Skeletal muscle cell (primary cell): ENCODE data around the gene SLC11A2.
"Not testable (repeated sequence)": the region's sequence is repeated elsewhere in the genome, so short reads cannot be mapped to it uniquely, and the experiment has no call there.

Experiments
- DNase-seq: peaks from one replicate; pipeline ENCODE4 v3.0.0-alpha.2; 2010; ENCODE audit warnings: low read depth
- H3K4me3 ChIP-seq: 2 replicates; pipeline ENCODE4 v1.5.1; 2011; ENCODE audit warnings: low read depth, mild to moderate bottlenecking, control low read depth, low read length, moderate library complexity

SLC11A2 gene

DNA sequence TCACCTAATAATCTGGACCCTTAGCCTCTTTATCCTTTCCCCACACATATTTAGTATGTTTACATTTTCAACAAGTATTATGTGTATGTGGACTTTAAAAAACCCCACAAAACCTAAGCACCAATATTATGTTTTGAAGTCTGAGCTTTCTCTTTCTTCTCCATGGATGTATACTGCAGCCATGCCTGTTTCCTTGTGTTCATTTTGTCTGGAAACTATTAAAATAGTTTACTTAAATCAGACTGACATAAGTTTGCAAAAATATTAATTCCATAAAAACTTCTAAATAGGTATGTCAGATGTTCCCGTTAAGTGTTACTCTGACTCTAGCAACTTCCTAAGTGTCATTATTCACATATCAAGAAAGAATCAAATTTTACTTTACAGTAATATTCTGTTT lies 70.9 kb downstream of the SLC11A2 start:
- no peak for DNase-seq
- no peak overlapping the region for H3K4me3 ChIP-seq

DNA sequence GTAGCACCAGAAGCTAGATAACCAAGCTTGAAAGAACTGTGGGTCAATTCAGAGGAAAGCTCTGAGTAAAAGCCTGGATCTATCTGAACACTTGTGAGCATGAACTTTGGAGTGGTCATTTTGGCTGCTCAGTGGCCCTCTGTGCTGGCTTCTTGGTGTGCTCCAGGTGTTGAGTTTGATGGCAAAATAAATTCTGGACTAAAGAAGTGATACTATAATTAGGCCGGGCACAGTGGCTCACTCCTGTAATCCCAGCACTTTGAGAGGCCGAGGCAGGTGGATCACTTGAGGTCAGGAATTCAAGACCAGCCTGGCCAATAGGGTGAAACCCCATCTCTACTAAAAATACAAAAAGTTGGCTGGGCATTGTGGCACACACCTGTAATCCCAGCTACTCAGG lies 71.4 kb downstream of the SLC11A2 start:
- DNase-seq, H3K4me3 ChIP-seq: not testable (repeated sequence)

DNA sequence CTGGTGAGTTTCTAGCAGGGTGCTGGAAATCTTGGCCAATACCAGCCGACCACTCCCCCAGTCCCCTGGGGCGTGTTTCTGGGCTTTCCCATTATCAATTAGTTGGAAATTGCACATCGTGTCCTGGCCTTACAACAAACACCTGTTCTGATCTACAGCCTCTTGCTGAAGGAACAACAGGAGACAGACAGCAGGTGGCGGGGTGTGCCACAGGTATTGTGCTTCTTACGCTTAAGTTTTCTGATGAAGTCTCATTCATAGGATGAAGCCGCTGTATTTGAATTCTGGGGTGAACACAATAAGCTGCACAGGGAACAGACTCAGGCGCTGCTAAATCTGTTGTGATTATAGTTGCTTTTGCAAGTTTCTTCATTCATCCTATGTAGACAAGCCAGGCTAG lies 73.1 kb downstream of the SLC11A2 start:
- no peak overlapping the region for H3K4me3 ChIP-seq
- DNase-seq = no peak

DNA sequence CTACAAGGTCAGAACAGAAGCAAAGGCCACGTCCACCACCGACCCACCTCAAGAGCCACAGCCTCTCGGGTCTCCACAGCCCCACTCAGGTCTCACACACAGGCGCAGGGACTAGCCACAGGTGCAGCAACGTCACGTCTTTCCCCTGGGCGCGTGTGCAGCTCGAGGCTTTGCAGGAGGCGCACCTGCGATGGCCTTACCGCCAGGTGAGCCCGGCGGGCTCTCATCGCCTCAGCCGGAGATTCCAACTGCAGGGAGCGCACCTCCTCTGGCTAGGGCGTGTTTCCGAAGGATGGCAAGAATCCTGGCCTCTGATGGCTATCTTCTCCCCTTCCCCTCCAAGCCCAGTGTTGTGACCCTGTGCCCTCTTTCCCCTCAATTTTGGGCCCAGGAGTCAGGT lies 73.7 kb downstream of the SLC11A2 start, which contains the start of gene HIGD1C:
HIGD1C (plus strand) TSS at position 35 of the 400 bp plus-strand sequence. CDS start 1,455 bp downstream, outside the sequence.
- no peak within 1 kb of the TSS for H3K4me3 ChIP-seq
- DNase-seq = no peak

DNA sequence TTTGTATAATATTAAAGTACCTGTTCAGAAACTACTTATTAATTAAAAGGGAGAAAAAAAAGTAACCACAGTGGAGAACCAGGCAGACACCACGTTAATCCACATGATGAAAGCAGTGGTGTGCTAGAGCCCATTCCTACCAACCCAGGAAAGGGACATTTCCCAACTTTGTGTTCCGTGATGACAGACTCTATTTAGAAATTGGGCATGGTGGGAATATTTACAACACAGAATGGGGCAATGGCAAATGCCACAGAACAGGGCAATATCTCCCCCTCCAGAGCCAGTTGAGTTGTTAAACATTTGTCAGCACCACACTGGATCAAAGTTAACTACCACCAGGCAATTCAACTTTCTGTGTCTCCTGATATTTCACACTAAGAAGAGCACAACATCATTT lies 75.1 kb downstream of the SLC11A2 start:
- no peak for DNase-seq
- no peak overlapping the region for H3K4me3 ChIP-seq

DNA sequence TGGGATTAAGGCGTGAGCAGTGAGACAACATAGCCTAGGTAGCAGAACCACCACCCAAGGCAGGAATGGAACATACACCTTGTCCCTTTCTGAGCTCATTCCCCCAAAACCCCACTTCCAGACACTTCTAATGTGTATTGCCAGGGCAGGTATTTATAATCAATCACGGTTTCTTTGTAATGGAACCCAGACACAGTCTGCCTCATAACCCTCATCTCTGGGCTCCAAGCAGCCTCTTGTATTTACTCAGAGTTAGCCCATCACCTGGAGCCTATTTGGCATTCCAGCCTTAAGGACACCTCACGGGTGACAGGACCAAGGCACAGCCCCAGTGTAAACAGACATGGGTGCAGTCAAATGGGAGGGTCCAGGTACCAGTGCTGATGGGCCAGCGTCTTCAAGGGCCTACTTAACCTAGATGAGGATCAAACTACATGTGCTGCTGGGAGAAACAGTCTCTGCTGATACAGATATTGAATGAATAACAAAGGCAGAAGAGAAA lies 76.3 kb downstream of the SLC11A2 start:
- no peak overlapping the region for H3K4me3 ChIP-seq
- DNase-seq = no peak

DNA sequence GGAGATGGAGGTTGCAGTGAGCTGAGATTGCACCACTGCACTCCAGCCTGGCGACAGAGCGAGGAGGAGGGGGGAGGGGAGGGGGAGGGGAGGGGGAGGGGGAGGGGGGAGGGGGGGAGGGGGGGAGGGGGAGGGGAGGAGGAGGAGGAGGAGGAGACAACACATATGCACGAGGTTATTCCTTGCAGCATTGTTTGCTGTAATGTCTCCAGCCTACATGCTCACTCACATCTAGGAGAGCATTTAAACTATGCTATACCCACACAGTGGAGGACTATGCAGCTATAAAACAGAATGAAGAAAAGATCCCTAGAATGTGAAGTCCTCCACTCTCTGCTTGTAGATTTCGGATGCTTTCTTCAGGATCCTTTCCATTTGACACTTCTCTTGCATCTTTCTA lies 77.4 kb downstream of the SLC11A2 start:
- H3K4me3 ChIP-seq = no peak overlapping the region
- no peak for DNase-seq

DNA sequence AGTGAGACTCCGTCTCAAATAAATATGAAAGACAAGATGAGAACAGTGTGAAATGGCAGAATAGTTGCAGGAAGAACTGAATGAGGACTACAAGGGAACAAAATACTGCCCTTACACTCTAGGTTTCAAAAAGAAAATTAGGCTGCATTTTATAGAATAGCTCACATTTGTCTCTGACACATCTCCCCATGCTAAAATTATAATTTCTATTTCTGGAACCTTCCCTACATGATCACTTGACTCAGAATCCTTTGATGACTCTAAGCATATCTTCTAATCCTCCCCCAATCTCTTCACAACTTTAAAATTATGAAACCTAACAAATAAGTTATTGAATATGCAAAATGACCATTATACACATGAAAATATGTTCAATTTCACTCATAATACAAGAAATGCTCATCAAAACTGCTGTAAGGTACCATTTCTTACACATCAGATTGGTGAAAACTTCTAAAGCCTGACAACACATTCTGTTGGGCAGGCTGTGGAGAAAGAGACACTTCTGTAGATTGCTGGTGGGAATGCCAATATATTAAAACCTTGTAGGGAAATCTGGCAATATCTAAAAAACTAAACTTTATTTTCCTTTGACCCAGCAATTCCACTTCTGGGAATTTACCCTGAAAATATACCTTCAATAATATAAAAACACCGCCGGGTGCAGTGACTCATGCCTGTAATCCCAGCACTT lies 78.1 kb downstream of the SLC11A2 start:
- H3K4me3 ChIP-seq = no peak overlapping the region
- no peak for DNase-seq

DNA sequence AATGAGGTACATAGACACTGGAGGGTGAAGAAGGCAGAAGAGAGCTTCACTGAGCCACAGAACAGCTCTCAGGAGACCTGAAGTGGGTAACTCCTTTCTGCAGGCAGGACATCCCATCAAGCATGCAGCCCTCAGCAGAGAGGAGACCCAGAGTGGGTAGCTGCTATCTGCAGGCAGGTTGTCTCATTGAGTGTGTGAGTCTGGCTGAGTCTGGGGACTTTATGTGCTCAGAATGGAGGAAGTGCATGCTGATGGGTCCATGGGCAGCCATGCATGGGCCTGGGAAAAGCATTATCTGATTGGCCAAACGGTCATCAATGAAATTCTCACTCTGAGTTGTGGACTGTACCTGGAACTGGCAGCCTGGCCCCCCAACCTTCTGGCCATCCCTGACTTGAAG lies 88.5 kb downstream of the SLC11A2 start:
- no peak overlapping the region for H3K4me3 ChIP-seq
- DNase-seq = no peak

DNA sequence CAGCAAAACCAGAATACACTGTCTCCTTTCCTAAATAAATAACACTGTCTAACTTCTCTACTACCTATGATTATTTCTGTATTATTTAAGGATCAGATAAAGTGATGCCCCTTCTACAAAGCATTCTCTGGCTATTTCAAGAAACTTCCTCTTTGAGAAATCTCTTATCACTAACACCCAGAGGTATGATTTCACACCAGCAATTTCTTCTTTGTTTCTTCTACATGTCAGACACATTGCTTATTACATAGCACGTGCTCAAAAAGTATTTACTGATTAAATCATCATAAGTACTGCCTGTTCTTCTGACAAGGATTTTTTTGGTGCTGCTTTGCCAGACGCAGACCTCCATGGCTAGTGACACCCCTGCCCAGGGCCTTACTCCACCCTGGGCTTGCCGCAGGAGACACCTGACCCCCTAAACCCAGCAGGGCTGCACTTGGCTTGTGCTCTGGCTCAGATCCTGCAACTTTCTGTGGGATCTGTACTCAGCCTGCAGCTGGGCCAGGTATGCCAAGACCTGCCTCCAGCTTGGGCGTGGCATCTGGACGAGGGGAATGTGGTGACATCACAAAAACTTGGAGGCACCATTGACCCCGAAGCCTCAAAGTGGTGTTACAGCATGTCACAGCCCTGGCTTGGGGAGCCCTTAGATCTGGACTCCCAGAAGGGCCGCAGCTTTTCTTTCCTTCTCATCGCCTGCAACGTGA lies 89.2 kb downstream of the SLC11A2 start:
- no peak for DNase-seq
- no peak overlapping the region for H3K4me3 ChIP-seq

DNA sequence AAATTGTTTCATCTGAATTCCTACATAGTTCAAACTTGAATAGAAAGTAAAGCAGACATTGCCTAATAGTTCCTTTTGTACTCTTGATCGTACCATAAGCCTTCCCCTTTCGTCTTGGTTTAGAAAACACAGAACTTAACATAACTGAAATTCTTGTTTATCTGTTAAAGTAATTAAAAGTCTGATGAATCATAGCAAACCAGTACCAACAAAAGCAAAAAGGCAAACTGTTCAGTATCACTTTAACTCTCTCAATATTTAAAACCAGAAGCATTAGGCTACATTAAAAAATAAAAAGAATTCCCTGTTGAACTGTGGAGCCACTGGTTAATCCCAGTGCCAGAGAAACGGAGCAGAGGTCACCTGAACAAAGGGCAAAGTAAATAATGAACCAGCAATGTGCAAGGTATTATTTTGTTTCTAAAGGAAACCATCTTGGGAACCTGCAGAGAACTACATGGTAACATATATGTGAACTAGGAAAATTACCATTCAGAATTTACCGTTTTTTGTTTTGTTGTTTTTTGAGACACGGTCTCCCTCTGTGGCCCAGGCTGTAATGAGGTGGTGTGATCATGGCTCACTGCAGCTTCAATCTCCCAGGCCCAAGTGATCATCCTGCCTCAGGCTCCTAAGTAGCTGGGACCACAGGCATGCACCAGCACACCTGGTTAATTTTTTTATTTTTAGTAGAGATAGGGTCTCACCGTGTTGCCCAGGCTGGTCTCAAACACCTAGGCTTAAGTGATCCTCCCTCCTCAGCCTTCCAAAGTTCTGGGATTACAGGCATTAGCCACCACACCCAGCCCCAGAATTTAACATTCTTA lies 91.0 kb downstream of the SLC11A2 start:
- DNase-seq = no peak
- no peak overlapping the region for H3K4me3 ChIP-seq

DNA sequence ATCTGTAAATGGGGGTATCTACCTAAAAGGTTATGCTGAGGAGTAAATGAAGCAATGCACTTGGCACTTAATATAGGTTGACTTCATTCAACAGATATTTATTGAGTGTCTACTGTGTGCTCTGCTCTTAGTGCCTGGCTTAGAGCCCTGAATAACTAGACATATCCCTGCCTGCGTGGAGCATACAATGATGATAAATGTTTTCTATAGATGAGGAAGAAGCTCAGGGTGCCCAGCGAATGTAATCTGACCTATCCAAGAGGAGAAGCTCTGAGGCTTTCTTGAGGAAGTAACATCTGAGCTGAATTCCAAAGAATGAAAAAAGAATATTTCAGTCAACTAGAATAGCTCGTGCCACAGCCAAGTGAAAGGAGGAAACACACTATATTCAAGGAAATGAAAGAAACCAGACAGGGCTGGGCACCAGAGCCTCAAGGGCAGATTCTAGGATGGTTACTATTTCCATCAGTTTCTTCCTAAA lies 91.8 kb downstream of the SLC11A2 start:
- no peak overlapping the region for H3K4me3 ChIP-seq
- DNase-seq = no peak

DNA sequence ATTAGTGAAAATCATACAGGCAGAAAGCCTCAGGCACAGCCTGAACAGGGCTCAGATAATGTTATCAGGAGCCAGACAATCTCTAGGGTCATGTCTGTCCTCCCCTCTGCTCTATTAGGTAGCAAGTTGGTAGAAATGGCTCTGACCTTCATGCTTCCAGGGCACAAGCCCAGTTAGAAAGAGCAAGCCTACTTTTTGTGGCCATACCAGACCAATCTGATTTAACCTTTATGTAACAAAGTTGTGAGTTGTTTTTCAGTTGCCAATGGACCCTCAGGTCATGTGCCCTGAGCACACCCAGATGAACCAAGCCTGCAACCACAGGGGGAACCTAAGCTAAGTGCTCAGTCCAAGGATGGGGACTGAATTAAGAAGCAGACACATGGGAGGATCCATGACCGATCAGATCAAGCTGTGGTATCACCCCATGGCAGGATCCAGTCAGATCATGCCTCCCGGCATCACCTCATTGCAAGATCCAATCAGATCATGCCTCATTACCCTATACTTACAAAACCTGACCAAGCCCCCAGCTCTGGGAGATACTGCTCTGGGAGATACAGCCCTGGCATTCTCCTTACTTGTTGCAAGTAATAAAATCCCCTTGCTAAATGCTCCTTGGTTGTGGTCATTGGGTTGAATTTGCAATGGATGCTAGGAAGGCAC lies 92.6 kb downstream of the SLC11A2 start:
- DNase-seq = no peak

DNA sequence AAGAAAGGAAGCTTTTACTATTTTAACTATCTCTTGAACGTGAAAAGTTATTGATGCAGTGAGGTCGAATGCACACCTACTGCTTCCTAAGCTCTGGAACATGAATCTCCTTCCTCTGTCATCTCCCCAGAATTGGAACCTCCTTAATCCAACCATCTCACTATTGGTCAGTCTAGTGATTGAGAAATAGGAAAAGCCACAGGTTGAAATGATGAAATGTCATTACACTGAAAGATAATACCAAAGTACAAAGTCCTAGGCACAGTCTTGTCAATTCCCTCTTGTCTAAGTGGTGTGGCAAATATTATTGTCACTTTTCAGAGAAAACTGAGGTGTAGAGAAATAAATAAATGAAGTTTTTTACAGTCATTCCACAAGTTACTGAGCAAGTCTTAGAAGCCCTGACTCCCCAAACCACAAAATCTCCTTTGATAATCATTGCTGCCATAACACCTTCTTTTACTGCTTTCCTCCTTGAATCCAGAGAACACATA lies 93.3 kb downstream of the SLC11A2 start:
- no peak overlapping the region for H3K4me3 ChIP-seq
- DNase-seq = no peak

More for the DNA sequence above, 92.6 kb downstream of the SLC11A2 start:
- H3K4me3 ChIP-seq = no peak overlapping the region

DNA sequence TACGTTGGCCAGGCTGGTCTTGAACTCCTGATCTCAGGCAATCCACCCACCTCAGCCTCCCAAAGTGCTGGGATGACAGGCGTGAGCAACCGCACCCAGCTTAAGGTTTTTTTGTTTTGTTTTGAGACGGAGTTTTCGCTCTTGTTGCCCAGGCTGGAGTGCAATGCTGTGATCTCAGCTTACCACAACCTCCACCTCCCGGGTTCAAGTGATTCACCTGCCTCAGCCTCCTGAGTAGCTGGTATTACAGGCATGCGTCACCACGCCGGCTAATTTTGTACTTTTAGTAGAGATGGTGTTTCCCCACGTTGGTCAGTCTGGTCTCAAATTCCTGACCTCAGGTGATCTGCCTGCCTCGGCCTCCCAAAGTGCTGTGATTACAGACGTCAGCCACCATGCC lies 95.7 kb downstream of the SLC11A2 start:
- DNase-seq, H3K4me3 ChIP-seq: not testable (repeated sequence)

DNA sequence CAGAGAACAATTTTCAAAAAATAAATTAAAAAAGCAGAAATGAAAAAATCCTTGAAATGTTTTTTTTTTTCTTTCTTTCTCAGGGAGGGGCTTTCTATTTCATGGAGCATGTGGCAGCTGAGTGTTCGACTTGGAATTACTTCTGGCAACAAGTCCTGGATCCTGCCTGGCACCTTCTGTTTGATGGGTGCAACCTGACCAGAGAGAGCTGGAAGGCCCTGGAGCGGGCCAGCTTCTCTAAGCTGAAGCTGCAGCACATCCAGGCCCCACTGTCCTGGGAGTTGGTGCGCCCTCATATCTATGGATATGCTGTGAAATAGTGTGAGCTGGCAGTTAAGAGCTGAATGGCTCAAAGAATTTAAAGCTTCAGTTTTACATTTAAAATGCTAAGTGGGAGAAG lies 96.4 kb downstream of the SLC11A2 start:
- no peak overlapping the region for H3K4me3 ChIP-seq
- DNase-seq = no peak
